ENCODE data around the gene RAD50. TPM values are rescaled to one million over a fixed set of nuclear protein-coding genes. Genes with fewer than 3 reads are reported as not detected.
"Not testable (repeated sequence)": the region's sequence is repeated elsewhere in the genome, so short reads cannot be mapped to it uniquely, and the experiment has no call there.

The RAD50 gene
- polyA plus RNA-seq, 1 of the 3 experiments (the other 2 are of a cell fraction): 20.0 TPM

DNA sequence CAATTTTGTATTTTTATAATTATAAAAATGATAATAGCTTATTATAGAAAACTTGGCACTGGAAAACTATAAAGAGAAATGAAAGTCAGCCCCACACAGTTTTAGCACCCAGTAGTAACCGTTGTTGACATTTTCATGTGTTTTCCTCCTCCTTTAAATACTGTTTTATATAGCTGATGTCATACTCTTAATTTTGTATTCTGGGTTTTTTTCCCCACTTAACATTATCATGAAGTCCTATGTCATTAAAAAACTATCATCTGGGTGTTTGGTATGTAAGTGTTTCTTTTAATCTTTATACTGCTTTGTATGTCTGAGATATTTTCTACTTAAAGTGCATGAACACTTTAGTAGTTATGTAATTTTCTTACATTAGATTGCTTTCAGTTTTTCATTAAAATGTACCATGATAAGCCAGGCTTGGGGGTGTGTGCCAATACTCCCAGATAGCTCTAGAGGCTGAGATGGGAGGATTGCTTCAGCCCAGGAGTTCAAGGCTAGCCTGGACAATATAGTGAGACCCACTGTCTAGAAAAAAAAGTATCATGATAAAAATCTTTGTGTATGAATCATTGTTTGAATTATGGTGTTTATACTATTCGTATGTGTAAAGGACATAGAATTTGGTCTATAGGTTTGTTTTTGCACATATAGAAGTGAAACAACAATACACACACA is 2.7 kb downstream of the RAD50 start:
- whole genome bisulfite sequencing (ENCODE audit: low lambda C conversion rate): 54% methylated on average over 2 of the region's 2 CpGs
- Histone ChIP-seq H3K4me3 (ENCODE audit: low read depth in 2 of 2, low read length in 1 of 2) (0 out of 4 replicates have a peak overlapping the region, but pooled peaks of 1 of the 2 experiments have one; percentile 0), H3K4me2 (no peak overlapping the region), H3K79me2 (ENCODE audit: insufficient read depth) (peaks cover 68% of the 10 kb centered on the region), H3F3A (replicated peaks; ENCODE audit: insufficient read depth) (peaks cover 20% of the 10 kb centered on the region), H3K4me1 (ENCODE audit: control insufficient read depth in 1 of 2, insufficient read depth in 2 of 2, low read depth in 1 of 2, low read length in 1 of 2) (peaks cover 0 to 4% of the 10 kb centered on the region in 2 experiments; a peak in 1 of 4 replicates), H3K27ac (ENCODE audit: low read depth in 2 of 2, low read length in 1 of 2) (no peak overlapping the region), H3K36me3 (replicated peaks in 1 of 2; ENCODE audit: control insufficient read depth in 1 of 2, insufficient read depth in 2 of 2, low read length in 1 of 2) (peaks cover 41 to 47% of the 10 kb centered on the region in 2 experiments), H4K20me1 (ENCODE audit: insufficient read depth) (no peaks in the 10 kb centered on the region), H3K27me3 (ENCODE audit: insufficient read depth) (no peaks in the 10 kb centered on the region), H3K9me3 (no peaks in the 10 kb centered on the region), H3K9me2 (no peaks in the 10 kb centered on the region), H2AFZ (ENCODE audit: low read depth) (no peak overlapping the region), H3K9ac (no peak overlapping the region)
- TF ChIP-seq FOXJ3 (CRISPR knock-in tag; IDR thresholded peaks at IDR 0.05): no peak
- no peak for TF ChIP-seq CHD2 (IDR thresholded peaks at IDR 0.05; ENCODE audit: low read length, partially characterized antibody)
- TF ChIP-seq MXI1 (IDR thresholded peaks at IDR 0.05; ENCODE audit: low read depth, low read length): no peak
- TF ChIP-seq, protein P1, sequence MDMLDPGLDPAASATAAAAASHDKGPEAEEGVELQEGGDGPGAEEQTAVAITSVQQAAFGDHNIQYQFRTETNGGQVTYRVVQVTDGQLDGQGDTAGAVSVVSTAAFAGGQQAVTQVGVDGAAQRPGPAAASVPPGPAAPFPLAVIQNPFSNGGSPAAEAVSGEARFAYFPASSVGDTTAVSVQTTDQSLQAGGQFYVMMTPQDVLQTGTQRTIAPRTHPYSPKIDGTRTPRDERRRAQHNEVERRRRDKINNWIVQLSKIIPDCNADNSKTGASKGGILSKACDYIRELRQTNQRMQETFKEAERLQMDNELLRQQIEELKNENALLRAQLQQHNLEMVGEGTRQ (IDR thresholded peaks at IDR 0.05; ENCODE audit: borderline replicate concordance, low read depth, low read length): no peak
- no peak for TF ChIP-seq FOSL2 (IDR thresholded peaks at IDR 0.05; ENCODE audit: borderline replicate concordance, low read depth)
- no peak for TF ChIP-seq NFIC (IDR thresholded peaks at IDR 0.05; ENCODE audit: borderline replicate concordance)
- no peak for TF ChIP-seq YY1 (IDR thresholded peaks at IDR 0.05; ENCODE audit: low read depth)
- DNase-seq: no peak
- POLR2A ChIA-PET: no interaction called here
- CTCF ChIA-PET: no interaction called here

DNA sequence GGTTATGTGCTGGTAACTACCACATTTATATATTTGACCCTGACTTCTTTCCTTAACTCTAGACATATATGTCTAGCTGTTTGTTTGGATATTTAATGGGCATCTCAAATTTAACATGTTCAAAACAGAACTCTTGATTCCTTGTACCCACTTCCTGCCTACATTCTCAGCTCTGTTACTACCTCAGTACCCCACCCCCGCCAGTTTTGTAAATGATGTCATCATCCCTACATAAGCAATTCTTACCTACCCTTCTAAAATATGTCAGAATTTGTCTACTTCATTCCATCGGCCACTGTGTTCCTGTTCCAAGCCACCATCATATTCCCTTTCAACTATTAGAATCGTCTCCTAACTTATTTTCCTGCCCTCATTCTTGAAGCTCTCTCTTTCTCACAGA is 4.8 kb downstream of the RAD50 start:
- 96% methylated on average over 3 of the region's 3 CpGs for WGBS (ENCODE audit: low lambda C conversion rate)
- Histone ChIP-seq H2AFZ (ENCODE audit: low read depth) (no peak overlapping the region), H3K4me1 (ENCODE audit: control insufficient read depth in 1 of 2, insufficient read depth in 2 of 2, low read depth in 1 of 2, low read length in 1 of 2) (peaks cover 0 to 4% of the 10 kb centered on the region in 2 experiments; a peak in 1 of 4 replicates), H3K79me2 (ENCODE audit: insufficient read depth) (peaks cover 78% of the 10 kb centered on the region), H3F3A (replicated peaks; ENCODE audit: insufficient read depth) (peaks cover 10% of the 10 kb centered on the region), H3K9me2 (no peaks in the 10 kb centered on the region), H3K4me3 (ENCODE audit: low read depth in 2 of 2, low read length in 1 of 2) (no peak overlapping the region), H4K20me1 (ENCODE audit: insufficient read depth) (no peaks in the 10 kb centered on the region), H3K9ac (no peak overlapping the region), H3K27me3 (ENCODE audit: insufficient read depth) (no peaks in the 10 kb centered on the region), H3K9me3 (no peaks in the 10 kb centered on the region), H3K4me2 (no peak overlapping the region), H3K36me3 (replicated peaks in 1 of 2; ENCODE audit: control insufficient read depth in 1 of 2, insufficient read depth in 2 of 2, low read length in 1 of 2) (peaks cover 53 to 58% of the 10 kb centered on the region in 2 experiments), H3K27ac (ENCODE audit: low read depth in 2 of 2, low read length in 1 of 2) (no peak overlapping the region)
- POLR2A ChIA-PET: no interaction called here
- CTCF ChIA-PET: interaction anchor here (0.6 to 1.0 kb wide), 3 partner anchors 35 to 62 kb away, joined by 3 read pairs; no protein-coding TSS in a partner anchor
- TF ChIP-seq, protein P2, sequence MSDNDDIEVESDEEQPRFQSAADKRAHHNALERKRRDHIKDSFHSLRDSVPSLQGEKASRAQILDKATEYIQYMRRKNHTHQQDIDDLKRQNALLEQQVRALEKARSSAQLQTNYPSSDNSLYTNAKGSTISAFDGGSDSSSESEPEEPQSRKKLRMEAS (IDR thresholded peaks at IDR 0.05; ENCODE audit: low read depth): no peak
- no peak for TF ChIP-seq ELF1 (IDR thresholded peaks at IDR 0.05)
- TF ChIP-seq, protein P3, sequence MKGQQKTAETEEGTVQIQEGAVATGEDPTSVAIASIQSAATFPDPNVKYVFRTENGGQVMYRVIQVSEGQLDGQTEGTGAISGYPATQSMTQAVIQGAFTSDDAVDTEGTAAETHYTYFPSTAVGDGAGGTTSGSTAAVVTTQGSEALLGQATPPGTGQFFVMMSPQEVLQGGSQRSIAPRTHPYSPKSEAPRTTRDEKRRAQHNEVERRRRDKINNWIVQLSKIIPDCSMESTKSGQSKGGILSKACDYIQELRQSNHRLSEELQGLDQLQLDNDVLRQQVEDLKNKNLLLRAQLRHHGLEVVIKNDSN (IDR thresholded peaks at IDR 0.05; ENCODE audit: borderline replicate concordance, low read depth): no peak
- TF ChIP-seq TAF1 (IDR thresholded peaks at IDR 0.05; ENCODE audit: borderline replicate concordance, low read depth, low read length): no peak
- TF ChIP-seq, protein P4, sequence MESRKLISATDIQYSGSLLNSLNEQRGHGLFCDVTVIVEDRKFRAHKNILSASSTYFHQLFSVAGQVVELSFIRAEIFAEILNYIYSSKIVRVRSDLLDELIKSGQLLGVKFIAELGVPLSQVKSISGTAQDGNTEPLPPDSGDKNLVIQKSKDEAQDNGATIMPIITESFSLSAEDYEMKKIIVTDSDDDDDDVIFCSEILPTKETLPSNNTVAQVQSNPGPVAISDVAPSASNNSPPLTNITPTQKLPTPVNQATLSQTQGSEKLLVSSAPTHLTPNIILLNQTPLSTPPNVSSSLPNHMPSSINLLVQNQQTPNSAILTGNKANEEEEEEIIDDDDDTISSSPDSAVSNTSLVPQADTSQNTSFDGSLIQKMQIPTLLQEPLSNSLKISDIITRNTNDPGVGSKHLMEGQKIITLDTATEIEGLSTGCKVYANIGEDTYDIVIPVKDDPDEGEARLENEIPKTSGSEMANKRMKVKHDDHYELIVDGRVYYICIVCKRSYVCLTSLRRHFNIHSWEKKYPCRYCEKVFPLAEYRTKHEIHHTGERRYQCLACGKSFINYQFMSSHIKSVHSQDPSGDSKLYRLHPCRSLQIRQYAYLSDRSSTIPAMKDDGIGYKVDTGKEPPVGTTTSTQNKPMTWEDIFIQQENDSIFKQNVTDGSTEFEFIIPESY (IDR thresholded peaks at IDR 0.05; ENCODE audit: borderline replicate concordance, low read depth): no peak
- TF ChIP-seq FOXJ3 (CRISPR knock-in tag; IDR thresholded peaks at IDR 0.05): no peak
- no peak for TF ChIP-seq RXRA (IDR thresholded peaks at IDR 0.05; ENCODE audit: borderline replicate concordance, low read depth)
- no peak for DNase-seq

DNA sequence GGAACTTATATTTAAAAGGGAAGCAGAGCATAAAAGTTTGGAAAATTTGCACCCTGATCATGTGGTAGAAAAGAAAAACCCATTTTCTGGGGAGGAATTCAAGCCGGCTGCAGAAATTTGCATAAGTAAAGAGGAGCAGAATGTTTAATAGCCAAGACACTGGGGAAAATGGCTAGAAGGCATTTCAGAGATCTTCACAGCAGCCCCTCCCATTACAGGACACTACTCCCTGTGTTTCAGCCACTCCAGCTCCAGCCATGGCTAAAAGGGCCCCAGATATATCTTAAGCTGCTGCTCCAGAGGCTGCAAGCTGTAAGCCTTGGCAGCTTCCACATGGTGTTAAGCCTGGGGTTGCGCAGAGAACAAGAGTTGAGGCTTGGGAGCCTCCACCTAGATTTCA is 7.8 kb downstream of the RAD50 start:
- H3K9me2 ChIP-seq; CTCF ChIA-PET; H3F3A ChIP-seq (replicated peaks; ENCODE audit: insufficient read depth); H2AFZ ChIP-seq (ENCODE audit: low read depth); H3K4me1 ChIP-seq (ENCODE audit: control insufficient read depth in 1 of 2, insufficient read depth in 2 of 2, low read depth in 1 of 2, low read length in 1 of 2); H3K4me3 ChIP-seq (ENCODE audit: low read depth in 2 of 2, low read length in 1 of 2); POLR2A ChIA-PET; H3K4me2 ChIP-seq; H3K9ac ChIP-seq; H3K27me3 ChIP-seq (ENCODE audit: insufficient read depth); H3K9me3 ChIP-seq; H4K20me1 ChIP-seq (ENCODE audit: insufficient read depth); DNase-seq; H3K27ac ChIP-seq (ENCODE audit: low read depth in 2 of 2, low read length in 1 of 2): not testable (repeated sequence)
- peaks cover 75% of the 10 kb centered on the region in 2 experiments for H3K36me3 ChIP-seq (replicated peaks in 1 of 2; ENCODE audit: control insufficient read depth in 1 of 2, insufficient read depth in 2 of 2, low read length in 1 of 2)
- H3K79me2 ChIP-seq (ENCODE audit: insufficient read depth): peaks cover 74% of the 10 kb centered on the region
- 98% methylated on average over 2 of the region's 2 CpGs for WGBS (ENCODE audit: low lambda C conversion rate)
